GM19455 (cell line): ENCODE measurements around the gene CHD6.

Experiments
- ATAC-seq: cut with Tn5 transposase; IDR thresholded peaks from one replicate; pipeline ENCODE4 v1.9.1; 2021; ENCODE audit not compliant: unreplicated experiment

Gene CHD6

DNA sequence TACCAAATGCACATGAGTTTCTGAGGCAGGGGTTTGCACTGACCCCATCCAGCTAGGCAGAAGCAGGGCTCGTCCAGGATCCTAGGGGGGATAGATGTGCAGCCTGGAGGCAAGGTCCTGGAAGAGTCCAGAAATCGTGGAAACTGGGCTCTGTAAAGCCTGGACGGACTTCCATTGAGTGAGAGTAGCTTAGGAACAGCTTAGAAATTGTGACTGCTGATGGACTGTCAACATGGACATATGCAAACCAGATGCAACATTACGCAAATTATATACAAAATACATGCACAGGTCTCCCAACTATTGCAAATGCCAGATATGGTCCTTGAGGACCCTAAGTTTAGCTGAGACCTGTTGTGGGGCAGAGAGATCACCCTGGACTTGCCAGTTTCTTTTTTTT is 246.8 kb downstream of the CHD6 start:
- no peak for ATAC-seq

DNA sequence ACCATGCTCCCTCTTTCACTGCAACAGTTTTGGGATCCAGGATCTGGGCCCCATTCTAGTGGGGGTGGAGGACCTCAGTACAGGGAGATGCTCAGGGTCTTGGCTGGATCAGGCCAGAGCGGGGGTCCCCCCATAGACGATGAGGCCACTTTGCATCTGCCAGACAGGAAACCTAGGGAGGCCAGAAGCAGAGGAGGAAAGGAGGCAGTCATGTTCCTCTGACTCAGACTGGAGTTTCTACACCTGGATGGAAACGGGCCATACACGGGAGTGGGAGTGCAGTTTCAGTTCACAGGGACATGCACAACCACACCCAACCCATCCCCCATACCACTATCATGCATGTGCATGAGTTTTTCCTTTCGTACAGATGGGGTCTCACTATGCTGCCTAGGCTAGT is 248.0 kb downstream of the CHD6 start:
- ATAC-seq = no peak

DNA sequence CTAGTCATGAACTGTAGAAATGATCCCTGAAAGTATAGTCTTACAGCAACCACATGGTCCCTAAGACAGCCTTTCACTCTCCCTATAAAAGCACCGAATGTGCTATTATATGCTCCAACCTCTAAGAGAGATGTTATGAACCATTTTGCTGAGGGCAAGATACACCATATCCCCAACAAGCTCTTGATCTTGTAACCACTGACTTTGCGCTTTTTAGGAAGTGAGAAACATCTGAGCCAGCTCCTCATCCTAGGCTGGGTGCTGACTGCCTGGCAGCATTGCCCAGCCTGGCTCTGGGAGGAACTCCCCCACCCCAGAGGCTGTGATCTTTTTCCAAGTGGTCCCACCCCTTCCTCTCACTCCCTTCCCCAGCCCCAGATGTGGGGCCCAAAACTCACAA is 248.5 kb downstream of the CHD6 start:
- ATAC-seq = no peak

DNA sequence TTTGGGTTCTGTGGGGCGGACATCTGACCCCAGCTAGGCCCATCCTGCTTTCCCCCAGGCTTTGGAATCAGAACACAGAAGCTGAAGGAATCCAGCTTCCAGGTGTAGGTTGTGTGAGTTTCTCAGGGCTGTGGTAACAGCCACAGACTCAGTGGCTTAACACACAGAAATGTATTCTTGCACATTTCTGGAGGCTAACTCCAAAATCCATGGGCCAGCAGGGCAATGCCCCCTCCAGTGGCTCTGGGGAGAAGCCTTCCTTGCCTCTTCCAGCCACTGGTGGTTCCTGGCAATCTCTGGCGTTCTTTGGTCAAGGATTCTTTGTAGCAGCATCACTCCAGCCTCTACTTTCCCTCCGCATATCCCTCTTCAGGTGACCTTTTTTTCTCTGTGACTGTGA is 250.2 kb downstream of the CHD6 start:
- ATAC-seq = no peak

DNA sequence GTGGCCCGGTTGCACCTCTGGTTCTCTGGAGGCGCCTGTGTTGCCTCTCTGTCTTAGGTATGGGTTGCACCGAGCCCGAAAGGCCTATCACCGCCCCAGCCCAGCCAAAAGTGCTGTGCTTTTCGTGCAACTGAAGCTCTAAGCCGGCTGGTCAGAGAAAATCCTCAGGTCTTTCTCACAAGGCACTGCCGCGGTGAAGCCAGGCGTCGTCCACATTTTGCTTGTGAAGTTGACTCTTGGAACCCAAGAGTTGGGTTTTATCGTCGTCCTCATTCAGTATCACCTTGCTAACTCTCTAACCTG is 250.8 kb downstream of the CHD6 start:
- ATAC-seq = no peak

DNA sequence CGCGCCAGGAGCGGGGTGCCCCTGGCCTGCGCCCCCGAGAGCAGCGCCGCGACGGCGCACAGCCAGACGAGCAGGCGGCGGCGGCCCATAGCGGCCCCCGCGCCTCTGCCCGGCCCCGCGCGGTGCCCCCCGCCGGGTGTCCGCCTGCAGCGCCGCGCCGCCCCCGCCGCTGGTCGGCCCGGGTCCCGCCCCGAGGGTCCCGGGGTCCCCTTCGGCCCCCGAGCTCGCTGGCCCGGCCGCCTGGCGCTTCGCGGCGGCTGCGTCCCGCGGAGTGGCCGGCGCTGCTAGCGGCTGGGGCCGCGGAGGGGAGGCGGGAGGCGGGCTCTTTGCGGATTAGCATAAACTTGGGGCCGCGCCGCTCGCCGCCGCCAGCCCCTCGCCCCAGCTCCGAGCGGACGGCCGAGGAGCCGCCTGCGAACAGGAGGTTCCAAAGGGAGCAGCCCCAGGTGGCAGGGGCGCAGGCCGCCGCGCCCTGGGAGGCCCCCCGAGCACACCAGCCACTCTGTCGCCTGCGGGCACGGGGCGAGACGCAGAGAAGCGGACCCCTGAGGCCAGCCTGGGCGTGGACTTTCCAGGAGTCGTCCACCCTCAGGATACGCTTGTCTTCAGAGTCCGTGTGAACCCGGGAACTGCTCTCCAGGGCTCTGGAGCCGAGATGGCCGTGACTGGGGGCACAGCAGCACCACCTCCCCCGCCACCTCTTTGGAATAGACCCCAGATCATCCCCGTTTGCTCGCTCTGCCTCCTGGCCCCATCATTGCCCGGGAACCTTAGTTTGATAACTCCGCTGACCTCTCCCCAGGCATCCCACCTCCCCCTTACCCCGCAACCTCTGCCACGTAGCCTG is 251.4 kb downstream of the CHD6 start, which contains the start of gene EMILIN3:
Gene EMILIN3 (minus strand): TSS at position 273 of the 847 bp plus-strand sequence. CDS start 184 bp downstream, at position 89.
- no peak for ATAC-seq

DNA sequence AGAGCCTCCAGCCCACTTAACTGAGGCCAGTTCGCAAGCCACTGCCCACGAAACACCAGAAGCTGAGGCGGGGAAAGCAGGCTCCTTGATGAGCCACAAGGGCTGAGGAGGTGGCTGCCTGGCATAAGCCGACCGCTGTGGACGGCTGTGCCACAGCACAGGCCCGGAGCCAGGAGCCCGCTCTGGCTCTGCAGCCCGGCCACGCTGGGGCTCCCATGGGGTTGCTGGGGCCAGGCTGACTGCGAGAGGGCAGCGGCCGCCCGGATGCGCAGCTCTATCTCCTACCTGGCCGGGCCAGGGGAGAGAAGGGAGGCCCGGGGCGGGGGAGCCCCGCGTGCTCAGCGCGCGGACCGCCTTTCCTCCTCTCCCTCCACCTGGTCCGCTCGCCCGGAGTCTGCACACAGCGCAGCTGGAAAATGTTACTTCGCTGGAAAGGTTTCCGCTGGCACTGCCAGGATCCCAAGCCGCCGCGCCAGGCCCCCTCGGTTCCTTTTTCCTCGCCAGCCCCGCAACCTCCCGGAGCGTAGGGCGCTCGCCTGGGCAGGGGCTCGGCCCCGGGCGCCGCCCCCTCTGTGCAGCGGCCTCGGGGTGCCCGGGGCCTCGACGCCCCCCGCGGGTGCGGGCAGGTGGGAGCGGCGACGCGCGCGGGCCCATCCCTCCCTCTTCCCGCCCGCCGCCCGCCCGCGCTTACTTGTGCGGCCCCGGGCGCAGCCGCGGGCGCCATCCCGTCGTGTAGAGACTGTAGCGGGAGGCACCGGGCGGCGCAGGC is 252.2 kb downstream of the CHD6 start:
- ATAC-seq = no peak

DNA sequence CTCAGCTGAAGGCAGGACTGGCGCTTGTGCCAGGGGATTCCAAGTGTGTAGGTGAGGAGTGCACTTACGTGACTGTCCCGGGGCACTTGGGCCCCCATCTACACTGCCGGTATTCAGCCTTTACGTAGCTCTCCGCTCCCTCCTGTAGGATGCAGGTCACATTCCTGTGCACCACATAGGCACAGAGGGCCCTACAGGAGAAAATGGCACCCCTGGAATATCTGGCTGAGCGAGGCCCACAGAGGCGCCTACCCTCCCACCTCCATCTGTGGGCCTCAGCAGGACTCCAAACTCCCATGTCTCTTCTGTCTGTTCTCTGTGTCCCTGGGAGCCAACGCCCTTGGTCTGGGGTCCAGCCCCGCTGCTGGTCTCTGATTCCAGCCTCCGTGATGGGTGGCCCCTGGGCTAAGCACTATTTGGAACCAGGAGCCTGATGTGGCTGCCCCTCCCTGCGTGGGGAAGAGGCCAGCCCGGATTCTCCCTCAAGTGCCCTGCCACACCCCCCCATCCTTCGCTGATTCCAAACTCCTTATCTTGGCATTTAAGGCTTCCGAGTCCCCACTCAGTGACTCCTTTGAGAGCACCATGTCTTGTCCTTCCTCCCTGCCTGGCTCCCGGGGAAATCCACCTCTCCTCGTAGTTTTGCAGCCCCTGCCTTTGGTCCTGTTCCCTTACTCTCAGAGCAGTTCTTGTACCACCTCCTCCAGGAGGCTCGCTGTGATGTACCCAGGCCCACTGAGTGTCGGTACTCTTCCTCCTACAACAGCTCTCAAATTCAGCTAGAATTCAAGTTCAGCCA is 253.0 kb downstream of the CHD6 start:
- ATAC-seq = no peak

DNA sequence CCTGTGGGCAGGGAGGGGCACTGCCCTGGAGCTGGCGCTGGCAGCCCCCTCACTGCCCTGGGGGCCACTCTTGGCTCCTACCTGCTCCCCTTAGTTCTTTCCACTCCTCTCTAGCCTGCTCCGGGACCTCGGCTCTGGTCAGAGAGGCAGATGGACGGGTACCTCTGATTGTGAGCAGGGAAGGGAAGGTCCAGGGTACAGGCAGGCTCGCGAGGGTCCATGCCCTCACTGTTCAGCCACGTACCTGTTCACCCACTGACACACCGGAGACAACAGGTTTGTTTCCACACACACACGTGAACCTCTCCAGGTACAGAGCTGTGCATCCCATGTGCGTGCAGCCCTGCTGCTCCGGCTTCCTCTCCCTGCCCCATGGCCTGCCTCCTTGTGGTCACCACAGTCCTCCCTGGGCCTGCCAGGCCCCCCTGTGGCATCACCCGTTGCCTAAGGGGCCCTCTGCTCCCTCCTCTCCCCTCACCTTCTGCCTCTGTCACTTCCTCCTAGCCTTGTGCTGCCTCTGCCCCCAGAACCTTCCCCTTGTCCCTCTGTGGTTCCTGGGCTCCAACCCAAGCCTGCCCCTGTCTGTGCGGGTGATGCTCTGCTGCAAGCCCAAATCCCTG is 253.8 kb downstream of the CHD6 start:
- no peak for ATAC-seq

DNA sequence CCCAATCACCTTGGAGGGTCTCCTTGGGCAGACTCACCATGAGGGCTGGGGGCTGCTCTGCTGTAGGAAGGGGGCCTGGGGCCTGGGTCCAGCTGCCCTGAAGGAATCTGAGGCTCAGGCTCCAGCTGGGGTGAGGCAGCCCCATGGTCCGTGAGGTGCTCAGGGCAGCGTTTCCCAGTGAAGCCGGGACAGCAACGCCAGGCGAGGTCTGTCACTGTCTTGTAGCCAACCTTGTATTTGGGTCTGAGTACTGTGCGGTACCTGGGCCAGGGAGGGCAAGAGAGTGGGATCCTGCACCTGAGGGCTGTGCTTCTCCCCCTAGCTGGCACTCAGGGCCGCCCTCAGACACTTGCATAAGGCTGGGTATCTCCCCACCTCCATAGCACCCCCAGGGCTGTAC is 254.6 kb downstream of the CHD6 start:
- ATAC-seq = no peak

DNA sequence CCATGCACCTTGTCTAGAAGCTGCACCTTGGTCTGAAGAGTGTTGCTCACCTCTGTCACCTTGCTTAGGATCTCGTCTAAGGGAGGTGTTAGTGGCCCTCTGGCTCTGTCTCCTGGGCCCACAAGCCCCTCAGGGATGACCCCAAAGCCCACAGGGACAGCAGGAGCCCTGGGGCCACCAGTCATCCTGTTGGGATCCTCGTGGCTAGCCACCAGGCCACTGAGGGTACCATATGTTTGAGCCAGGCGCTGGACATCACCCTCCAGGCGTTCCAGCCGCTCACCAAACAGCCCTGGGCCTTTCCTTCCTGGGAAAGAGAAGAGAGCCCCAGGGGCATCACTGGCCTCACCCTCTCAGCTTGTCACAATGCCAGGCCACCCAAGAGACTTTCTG is 255.4 kb downstream of the CHD6 start:
- no peak for ATAC-seq

DNA sequence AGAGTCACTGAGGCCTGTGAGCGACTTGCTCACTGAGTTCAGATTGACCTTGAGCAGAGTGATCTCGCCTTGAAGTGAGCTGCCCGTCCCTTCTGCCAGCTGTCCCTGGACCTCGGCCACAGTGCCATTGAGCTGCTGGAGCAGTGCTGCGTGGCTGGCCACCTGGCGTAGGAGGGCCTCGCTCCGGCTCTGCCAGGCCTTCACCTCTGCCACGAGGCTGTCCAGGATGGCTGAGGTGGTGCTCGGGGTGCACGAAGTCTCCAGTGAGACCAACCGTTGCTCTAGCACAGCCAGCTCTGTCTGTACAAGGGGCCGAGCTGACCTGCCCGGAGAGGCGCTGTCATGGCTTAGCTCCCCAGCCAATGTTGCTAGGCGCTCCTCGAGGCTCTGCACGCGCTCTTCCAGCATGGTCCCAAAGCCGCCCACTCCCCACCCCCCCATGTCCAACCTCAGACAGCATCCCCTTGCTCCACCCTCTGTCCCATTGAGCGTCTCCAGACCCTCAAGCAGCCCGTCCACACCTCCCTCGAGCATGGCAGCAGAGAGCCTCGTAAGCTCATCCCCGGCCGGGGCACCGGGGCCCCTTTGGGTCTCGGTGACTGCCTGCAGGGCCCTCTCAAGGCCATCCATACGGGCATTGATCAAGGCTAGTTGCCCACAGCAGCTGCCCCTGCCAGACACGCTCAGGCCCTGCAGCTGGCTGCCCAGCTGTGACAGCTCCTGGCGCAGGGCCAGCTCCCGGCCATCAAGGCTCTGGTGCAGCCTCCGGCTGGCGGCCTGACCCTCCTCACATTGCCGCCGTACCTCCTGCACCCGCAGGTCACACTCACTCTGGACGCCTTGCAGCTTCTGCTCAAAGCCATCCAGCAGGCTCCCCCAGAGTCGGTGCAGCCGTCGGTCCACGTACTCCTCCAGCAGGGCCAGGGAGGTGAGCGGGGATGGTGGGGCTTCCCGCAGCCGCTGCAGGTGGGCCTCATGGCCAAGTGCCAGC is 256.1 kb downstream of the CHD6 start:
- ATAC-seq = no peak

DNA sequence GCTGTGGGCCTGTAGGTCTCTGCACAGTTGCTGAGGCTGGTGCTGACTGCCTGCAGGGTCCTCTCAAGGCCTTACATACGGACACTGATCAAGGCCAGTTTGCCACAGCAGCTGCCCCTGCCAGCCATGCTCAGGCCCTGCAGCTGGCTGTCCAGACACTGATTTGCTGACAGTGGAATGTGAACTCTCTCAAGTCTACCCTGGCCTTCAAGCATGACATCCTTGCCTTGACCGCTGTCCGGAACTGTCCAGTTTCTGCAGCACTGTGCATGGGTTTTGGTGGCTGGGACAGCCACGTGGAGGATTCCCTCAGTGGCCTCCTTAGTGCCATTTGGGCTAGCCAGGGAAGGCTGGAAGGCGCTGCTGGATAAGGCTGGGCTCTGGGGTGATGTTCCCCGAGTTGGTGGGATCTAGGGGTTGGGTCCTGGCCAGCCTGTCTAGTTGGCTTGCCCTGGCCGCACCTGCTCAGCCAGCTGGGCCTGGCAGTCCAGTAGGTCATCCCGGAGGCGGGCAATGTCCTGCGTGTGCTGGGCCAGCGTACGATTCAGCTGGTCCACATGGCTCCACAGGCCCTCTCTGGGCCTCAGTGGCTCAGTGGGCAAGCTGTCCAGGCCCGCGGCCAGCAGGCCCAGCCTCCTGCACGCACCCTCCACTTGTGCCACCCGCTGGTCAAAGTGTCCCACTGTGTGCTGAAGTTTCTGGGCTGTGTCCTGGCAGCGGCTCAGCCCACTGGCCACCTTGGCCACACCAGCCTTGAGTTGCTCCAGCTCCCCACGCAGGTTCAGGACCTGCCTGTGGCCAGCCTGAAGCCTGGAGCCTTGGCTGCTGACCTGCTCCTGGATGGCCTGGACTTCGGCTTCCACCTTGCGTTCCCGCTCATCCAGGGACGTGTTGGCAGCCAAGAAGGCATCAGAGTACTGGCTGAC is 257.1 kb downstream of the CHD6 start:
- no peak for ATAC-seq

DNA sequence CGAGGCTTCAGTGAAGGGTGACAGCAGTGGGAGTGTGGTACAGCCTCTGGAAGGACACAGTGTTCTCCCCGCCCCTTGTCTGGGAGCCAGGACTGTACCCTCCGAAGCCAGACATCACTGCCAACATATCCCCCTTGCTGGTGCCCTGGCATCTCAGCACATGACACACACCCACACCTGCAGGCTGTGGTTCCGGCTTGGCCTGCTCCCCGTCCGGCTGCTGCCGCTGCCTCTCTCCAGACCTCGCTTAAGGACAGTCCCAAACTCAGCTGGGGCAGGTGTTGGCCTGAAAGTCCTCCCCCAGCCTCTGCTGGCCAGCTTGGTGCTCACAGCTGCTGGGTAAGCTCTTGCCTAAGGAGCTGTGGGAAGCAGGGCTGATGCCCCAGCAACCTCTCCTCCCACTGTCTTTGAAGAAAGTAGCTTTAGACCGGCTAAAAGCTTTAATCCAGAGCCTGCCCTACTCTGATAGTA is 258.6 kb downstream of the CHD6 start:
- ATAC-seq = no peak

DNA sequence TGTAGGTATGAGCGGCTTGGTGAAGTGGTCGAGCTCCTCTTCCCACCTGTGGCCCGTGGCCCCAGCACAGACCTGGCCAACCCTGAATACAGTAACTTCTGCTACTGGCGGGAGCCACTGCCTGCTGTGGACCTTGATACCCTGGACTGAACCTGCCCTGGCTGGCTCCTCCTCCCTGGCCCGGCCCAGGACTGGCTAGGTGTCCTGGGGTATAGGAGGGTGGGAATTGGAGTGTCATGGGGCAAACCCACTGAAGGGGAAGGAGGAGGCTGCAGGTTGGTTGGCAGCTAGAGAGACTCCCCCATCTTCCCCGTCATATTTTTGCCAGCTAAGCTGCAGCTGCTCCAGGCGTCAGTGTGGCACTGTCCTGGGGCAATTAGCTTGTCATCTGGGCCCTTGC is 259.5 kb downstream of the CHD6 start:
- no peak for ATAC-seq

DNA sequence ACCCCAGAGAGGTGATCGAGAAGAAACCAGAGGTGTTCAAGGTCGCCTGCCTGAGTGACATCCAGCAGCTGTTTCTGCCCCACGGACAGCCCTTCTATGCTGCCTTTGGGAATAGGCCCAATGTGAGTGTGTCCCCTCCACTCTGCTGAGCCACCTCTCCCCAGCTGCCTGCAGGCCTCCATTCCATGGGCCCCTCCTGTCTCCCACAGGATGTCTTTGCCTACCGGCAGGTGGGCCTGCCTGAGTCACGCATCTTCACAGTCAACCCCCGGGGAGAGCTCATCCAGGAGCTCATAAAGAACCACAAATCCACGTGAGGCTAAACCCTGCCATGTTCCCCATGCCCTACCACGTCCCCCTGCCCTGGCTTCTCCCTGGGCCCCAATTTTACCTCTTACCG is 259.9 kb downstream of the CHD6 start:
- no peak for ATAC-seq

DNA sequence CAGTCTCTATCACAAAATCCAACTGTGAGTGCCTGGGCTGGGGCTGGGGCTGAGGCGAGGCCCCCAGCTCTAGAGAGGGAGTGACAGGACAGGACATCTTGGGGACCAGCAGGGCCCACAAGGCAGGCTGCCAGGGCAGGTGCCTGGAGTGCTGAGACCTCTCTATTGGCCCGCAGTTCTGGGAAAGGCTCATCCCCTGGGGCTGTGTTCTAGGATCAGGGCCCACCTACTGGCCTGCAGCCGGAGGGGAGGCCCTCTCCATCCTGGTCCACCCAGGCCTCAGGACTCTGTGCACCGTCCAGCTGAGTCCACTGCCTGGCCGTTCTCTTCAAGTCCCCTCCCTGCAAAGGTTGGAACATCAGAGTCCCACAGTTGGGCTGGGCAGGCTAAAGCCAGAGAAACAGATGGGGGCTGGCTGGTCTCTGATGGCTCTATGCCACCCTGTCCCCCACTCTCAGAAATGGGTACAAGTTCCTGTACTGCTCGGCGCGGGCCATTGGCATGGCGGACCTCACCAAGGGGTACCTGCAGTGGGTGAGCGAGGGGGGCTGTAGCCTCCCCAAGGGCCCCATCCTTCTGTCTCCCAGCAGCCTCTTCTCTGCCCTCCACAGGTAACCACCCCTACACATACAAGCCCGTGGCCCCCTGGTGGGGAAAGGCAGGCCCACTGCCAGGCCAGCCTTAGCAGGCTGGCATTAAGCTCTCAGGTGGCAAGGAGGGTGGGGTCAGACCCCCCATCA is 260.6 kb downstream of the CHD6 start:
- ATAC-seq = no peak

DNA sequence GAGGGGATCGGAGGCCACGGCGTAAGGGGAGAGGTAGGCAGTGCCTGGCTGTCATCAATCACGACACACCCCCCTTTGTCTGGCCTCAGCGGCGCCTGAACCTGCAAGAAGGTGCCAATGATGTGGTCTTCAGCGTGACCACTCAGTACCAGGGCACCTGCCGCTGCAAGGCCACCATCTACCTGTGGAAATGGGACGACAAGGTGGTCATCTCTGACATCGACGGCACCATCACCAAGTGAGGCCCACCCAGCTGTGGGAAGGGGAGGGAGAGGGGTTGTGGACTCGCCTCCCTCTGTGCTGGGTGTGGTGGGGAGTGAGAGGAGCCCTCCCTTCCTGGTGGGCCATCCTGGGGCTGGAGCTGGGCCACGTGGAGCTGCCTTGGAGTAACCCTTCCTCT is 261.2 kb downstream of the CHD6 start:
- ATAC-seq = no peak
